Eye (tissue), 1 donor: ENCODE measurements around the gene RUNX2.
"Not testable (repeated sequence)": the region's sequence is repeated elsewhere in the genome, so short reads cannot be mapped to it uniquely, and the experiment has no call there.

Experiments used
- DNase-seq: peaks from one replicate; pipeline ENCODE4 v3.0.0-alpha.2; 2015

Gene RUNX2

GRCh38 chr6:45531999-45532595, 204.0 kb downstream of the RUNX2 start:
- DNase-seq, result no peak

- DNase-seq, result peak; percentile 44
Observed at GRCh38 chr6:45532721-45533210, 204.6 kb downstream of the RUNX2 start.

GRCh38 chr6:45533386-45533785, 205.3 kb downstream of the RUNX2 start:
- peak; percentile 41 for DNase-seq

- DNase-seq, result no peak
Observed at GRCh38 chr6:45535933-45536332, 207.8 kb downstream of the RUNX2 start.

GRCh38 chr6:45537539-45537938, 209.4 kb downstream of the RUNX2 start:
- DNase-seq, result no peak

GRCh38 chr6:45538641-45539547, 210.8 kb downstream of the RUNX2 start:
- DNase-seq, result peak; percentile 63

GRCh38 chr6:45540375-45540920, 212.3 kb downstream of the RUNX2 start:
- no peak for DNase-seq

GRCh38 chr6:45541934-45542333, 213.8 kb downstream of the RUNX2 start:
- DNase-seq, result no peak

- DNase-seq, result no peak
Observed at GRCh38 chr6:45543298-45544235, 215.4 kb downstream of the RUNX2 start.

GRCh38 chr6:45545416-45545815, 217.3 kb downstream of the RUNX2 start:
- no peak for DNase-seq

- DNase-seq, result no peak
Observed at GRCh38 chr6:45548657-45549515, 220.8 kb downstream of the RUNX2 start.

GRCh38 chr6:45552536-45552935, 224.4 kb downstream of the RUNX2 start:
- DNase-seq, result no peak

GRCh38 chr6:45553730-45554344, 225.7 kb downstream of the RUNX2 start:
- DNase-seq, result no peak

- DNase-seq, result no peak
Observed at GRCh38 chr6:45554591-45554990, 226.5 kb downstream of the RUNX2 start.

- peak; percentile 54 for DNase-seq
Observed at GRCh38 chr6:45555981-45556771, 228.0 kb downstream of the RUNX2 start.

- no peak for DNase-seq
Observed at GRCh38 chr6:45556828-45557227, 228.7 kb downstream of the RUNX2 start.

GRCh38 chr6:45557454-45557853, 229.3 kb downstream of the RUNX2 start:
- no peak for DNase-seq

- DNase-seq, result no peak
Observed at GRCh38 chr6:45558858-45559257, 230.7 kb downstream of the RUNX2 start.

GRCh38 chr6:45560321-45560820, 232.2 kb downstream of the RUNX2 start:
- DNase-seq, result not testable (repeated sequence)

GRCh38 chr6:45562171-45562570, 234.0 kb downstream of the RUNX2 start:
- no peak for DNase-seq
